Renal cortical epithelial cell (primary cell): ENCODE data around the gene KCNF1. TPM values are rescaled to one million over a fixed set of nuclear protein-coding genes. Genes with fewer than 3 reads are reported as not detected.

ENCODE experiments used
- DNase-seq: peaks from one replicate; pipeline ENCODE4 v3.0.0-alpha.2; 2011; ENCODE audit warnings: low read depth
- total RNA-seq: library from RNA; depleted of rRNA; stranded (reverse); fragments of >200 nt; gene quantifications from 2 replicates; pipeline ENCODE4 v1.2.3, GENCODE V29; 2014

The KCNF1 gene, protein sequence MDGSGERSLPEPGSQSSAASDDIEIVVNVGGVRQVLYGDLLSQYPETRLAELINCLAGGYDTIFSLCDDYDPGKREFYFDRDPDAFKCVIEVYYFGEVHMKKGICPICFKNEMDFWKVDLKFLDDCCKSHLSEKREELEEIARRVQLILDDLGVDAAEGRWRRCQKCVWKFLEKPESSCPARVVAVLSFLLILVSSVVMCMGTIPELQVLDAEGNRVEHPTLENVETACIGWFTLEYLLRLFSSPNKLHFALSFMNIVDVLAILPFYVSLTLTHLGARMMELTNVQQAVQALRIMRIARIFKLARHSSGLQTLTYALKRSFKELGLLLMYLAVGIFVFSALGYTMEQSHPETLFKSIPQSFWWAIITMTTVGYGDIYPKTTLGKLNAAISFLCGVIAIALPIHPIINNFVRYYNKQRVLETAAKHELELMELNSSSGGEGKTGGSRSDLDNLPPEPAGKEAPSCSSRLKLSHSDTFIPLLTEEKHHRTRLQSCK
- total RNA-seq, result not detected in 2 replicates

DNA sequence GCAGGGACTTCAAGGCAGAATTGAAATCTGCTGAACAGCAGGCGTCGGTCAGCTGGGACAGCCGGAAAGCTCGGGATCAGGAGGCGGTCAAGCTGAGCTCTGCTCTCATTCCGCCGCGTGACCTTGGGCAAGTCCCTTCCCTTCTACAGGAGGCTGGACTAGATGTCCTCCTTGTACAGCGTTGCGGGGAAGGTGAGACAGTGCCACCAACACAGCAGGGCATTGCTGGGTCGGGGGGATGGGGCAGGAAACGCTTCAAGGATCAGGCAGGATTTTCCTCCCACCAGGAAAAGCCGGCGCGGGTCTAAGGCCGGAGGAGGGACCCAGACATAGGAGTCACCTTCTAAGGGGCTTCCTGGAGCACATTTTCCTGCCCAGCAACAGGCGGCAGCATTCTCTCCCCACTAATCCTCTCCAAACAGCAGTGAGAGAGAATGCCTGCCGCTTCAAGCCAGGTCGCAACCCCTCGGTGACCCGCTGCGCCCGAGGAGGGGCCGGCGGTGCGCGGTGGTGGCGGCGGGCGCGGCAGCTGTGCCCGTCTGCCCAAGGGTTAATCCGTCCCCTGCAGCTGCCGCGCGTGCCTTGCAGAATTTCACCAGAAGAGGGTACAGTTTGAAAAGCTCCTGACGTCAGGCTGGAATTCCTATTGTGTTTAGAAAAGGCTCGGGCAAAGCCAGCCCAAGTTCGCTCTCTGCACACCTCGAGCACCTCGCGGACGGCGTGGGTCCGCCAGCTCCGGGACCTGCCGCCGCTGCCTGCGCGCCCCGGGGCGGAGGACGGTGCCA is at the start of gene KCNF1:
Gene KCNF1, plus strand, starts transcription at position 644 of the 785 bp plus-strand sequence. CDS start 493 bp downstream, outside the sequence.
- DNase-seq, result peak; percentile 53

DNA sequence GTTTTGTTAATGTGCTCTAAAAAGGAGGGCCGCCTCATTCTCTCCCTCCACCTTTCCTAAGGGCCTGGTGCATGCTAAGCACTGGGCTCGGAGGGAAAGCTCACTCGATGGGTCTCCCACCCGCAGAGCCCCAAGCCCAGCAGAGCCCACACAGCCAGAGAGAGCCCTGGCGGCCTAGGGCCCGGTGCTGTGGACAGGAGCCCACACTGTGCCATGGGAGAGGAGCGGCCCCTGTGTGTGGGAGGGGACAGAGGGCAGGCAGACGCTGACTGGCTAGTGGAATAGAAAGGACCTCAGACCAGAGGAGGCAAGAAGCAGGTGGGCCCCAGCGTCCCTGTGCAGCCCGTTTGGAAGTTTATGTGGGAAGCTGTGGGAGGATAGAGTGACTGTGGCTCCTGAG is 49.4 kb upstream of the KCNF1 start:
- no peak for DNase-seq

DNA sequence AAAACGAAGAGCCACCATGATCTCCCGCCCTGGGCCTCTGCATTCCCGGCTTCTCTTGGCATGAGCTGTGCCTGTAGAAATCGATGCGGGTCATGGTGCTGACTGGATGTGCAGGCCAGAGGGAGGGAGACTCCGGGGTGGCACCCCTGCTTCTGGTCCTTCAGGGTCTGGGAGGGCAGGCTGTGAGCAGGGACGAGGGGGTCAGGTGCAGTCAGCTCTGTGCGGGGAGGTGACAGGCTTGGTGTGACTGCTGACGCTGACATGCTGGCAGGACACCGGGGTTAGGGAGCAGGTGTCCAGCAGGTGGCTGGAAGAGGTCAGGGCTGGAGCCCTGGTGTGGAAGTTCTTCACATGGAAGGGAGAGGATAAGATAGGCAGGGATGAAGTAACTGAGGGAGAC is 48.7 kb upstream of the KCNF1 start:
- DNase-seq, result no peak

DNA sequence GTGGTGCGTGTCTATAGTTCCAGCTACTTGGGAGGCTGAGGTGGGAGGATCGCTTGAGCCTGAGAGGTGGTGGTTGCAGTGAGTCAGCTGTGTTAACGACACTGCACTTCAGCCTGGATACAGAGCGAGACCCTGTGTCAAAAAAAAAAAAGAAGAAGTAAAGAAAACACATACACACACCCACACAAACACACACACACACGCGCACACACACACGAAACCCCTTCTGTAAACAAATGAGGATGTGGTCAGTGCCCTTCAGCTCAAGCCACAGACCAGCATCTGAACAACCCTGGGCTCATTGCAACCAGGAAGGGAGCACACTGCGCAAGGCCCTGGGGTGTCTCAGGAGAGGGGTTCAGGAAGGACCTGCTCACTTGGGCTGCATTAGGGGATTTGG is 47.9 kb upstream of the KCNF1 start:
- no peak for DNase-seq

DNA sequence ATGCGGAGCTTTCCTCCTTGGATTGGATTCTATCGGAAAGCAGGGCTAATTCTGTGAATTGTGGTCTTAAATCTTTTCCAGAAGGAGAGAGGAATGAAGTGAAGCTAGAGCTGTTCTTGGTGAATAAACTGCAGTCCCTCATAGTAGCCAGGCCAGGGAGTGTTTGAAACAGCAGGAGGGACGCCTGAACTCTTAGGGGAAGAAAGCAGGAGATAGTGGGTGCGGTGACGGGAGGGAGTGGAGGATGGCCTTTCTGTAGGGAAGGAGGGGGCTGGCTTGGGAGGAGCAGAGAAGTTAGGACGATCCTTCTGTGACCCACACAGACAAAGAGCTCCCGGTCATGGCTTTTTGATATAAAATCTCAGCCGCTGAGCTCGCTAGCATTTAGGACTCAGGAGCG is 47.5 kb upstream of the KCNF1 start:
- DNase-seq, result no peak

DNA sequence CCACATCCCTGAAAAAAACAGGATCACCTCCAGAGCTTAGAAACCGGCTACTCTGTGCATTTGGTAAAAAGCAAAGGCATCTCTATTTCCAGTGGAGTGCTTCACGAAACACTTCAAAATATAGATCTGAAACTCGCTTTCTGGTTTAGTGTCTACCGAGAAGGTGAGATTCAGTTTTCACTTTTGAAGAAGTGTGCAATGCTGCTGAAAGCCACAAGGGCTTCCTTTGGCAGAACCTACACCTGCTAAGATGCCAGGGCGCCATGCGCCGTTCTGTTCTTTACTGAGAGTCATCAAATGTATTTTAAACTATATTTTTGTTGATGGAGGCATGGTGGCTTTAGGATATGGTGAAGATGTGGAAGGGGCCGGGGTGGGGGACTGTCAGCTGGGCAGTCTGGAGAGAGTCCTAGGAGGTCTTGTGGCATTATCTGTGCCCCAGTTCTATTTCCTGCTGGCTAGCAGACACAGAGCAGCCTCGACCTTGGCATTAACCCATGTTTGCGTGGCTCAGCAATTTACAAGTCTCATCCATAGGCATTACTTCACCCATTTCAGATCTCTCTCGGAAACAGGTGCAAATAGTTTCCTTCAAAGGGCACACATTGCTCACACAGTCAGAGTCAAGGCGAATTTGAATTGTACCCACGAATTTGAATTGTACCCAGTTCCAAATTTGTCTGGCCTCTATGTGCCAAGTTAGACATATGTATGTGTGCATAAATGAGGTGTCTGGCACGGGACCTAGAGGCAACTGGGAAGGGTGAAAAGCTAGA is 46.7 kb upstream of the KCNF1 start:
- no peak for DNase-seq

DNA sequence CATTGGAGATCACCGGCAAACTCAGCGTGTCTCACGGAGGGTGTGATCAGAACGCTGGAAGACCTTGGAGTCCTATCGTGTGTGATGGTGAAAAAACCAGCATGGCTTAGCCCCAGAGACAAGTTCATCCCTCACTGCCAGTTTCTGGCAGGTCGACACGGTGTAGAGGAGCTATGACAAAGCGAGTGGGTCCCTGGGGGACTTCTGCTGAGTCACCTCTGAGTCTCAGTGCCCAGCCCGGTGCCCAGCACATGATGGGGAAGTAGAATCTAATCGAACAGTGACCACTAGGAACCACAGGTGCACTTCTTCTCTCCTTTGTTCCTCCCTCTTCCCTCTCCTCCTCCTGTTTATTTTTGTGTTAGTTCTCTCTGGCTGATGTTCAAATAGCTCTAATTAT is 45.9 kb upstream of the KCNF1 start:
- DNase-seq, result no peak

DNA sequence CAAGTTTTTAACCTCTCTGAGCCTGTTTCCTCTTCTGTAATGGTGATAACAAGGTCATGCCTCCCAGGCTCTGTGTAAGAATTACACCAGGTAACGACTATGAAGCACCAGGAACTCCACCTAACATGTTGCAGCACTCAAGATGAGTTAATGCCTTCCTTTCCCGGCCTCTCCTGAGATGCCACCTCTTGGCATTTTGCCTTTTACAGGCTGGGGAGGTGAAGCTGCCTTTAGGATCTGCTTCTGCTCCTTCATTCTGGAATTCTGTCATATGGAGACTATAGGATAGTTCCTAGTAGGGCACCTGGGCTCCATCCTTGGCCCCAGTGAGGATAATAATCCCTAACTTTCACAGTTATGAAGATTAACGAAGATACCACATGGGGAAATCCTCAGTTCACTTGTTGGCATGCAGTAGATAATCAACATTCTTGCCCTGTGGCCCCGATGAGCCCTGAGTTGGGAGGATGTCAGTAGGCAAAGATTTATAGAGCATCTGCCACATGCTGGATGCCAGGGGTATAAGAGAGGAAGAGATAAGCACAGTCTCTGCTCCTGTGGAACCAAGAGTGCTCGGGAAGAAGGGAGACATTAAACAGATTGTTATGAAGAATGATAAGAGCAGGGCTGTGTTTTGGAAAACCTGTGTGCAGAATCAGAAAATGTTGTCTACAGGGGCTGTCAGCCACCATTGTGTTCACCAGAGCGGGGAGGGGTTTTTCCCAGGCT is 43.9 kb upstream of the KCNF1 start:
- no peak for DNase-seq

DNA sequence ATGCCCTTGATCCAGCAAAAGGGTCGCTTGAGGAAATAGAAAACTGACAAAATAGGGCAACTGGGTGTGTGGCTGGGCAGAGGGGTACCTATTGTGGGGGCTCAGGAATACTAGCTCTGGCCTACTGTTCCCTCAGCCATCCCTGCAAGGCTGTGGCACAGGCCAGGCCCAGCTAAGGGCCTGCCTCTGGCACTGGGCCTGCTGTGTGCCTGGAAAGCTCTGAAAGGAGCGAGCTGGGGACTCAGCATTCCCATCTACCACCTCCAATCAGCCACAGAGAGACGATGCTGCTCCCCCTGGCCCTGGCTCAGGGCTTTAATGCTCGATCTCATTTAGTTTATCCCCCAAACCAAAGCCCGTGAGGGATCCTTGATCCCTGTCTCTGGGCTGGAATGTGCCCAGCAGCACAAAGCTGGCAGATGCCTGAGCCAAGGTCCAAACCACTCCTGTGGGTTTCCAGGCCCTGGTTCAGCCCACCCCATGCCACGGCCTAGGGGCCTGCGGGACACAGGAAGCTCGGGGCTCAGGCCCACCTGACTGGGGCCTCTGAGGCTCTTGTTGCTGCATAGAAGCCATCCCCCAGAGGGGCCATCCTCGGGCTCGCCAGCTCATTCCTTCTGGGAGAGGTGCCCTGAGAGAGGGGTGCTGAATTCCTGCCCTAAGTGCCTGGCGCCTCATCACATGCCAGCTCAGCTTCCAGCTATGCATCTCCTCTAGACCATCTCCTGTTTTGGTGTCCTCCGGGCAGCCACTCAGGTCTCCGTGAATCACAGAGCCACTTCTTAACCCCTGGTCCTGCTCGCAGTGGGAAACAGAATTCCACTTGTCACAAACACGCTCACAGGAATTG is 43.0 kb upstream of the KCNF1 start:
- peak; percentile 30 for DNase-seq

DNA sequence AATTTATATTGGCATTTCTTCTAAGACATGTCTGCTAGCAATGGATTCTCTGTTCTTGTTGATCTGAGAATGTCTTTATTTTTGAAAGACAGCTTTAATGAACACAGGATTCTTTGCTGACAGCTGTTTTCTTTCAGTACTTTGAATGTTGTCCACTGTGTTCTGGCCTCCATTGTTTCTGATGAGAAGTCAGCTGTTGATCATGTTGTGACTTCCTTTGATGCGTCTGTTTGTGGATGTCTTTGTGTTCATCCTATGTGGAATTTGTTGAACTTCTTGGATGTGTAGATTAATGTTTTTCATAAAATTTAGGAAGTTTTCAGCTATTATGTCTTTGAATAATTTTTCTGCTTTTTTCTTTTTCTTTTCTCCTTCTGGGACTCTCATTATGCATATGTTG is 39.8 kb upstream of the KCNF1 start:
- DNase-seq, result no peak

DNA sequence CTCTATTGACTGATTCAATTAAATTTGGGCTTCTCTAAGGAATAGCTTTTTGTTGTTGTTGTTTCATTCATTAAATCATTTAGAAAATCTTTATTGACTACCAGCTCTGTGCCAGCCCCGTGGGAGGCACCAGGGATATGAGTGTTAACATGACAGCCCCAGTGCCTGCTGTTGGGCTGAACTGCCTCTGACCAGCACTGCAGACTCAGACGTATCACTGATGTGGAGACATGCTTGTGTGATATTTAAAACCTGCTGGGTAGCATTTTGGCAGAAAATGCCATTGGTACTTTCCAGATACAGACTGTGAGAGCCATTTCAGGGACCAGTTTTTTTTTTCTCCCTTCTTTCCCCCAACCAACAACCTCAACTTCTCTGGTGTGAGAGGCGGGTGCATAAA is 38.6 kb upstream of the KCNF1 start:
- no peak for DNase-seq

DNA sequence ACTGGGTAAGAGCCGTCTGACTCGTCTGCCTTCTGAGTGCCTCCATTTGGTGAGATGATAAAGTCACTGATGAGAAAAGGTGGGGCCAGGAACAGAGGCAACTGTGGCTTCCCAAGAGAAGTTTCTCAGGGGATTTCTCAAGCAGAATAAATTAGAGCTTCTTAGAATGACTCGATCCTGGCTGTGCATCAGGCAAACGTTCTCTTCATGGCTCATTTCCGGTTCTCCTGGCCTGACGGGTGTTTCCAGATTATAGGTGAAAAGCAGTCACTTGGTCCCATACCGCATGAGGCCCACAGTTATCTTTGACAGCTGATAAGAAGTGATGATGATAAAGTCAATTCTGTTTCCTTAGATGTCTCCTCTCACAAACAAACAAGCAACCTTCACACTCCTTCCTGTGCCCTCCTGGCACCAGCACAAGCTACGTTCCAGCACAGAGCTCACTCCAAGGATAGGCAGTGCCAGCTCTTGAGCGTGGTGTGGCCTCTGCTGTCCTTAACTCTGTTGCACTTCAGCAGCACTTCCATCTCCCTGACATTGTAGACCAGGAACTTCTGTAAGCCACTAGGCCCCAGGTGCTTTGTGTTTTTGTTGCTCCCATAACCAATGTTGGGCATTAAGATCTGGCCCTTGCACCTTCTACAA is 37.8 kb upstream of the KCNF1 start:
- no peak for DNase-seq

DNA sequence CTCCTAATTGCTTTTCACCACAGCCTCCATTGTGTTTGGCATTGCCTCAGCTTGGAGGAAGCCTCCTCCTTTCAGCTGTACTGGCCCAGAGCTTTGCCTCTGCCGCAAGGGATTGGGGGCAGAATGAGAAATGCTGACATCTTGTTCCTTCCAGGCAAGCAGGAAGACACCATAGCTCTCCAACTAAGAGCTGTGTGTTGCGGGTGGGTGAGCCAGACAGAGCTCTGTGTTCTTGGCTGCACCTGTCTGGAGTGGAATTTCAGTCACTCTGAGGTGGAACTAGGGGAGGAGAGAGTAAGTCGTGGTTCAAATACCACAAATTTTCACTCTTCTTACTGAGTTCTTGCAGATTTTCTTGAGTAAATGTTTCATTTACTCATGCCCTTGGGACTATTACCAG is 36.6 kb upstream of the KCNF1 start:
- DNase-seq, result no peak

DNA sequence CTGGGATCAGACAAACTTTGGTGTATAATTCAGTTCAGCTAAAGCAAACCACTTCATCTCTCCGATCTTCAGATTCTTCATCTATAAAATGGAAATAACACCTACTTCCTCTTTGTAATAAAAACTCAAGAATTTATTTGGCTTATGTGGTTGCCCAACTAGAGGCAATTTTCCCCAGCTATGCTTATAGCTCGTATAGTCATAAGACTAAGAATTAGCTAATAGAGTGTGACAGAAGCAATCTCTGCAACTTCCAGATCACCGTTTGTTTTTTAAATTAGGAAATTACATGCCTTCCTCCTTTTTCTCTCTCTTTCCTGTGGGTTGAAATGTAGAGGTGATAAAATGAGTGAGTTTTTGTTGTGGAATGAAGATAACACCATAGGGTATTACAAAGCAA is 35.3 kb upstream of the KCNF1 start:
- DNase-seq, result no peak

DNA sequence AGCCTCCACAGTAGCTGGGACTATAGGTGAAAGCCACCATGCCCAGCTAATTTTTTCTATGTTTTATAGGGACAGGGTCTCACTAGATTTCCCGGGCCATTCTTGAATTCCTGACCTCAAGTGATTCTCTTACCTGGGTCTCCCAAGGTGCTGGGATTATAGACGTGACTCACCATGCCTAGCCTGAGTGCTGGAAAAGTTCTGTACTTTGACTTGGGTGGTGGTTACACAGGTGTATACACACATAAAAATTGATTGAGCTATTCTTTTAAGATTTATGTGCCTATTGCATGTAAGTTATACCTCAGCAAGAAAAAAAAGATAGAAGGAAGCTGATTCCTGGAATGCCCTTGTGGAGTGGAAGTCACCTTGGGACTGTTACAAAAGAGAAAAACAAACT is 34.8 kb upstream of the KCNF1 start:
- no peak for DNase-seq

DNA sequence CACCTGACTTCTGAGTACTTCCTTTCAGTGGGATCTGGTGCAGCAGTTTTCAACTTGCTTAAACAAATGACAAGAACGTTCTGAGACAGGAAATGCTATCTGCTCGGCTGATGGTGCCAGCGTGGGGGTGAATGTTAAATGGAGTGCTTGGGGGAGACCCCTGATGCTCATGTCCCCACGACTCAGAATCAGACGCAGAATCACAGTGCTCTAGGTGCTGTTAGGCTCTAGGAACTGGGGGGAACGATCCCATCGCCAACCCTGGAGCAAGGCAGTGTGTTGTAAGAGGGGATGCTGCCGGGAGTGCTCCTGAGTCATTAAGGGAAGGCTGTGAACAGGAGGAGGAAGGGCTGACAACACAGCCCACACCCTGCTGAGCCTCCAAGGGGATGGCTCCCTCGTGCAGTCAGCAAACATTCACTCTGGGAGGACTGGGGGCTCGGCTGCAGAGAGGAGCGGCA is 34.1 kb upstream of the KCNF1 start:
- DNase-seq, result no peak

DNA sequence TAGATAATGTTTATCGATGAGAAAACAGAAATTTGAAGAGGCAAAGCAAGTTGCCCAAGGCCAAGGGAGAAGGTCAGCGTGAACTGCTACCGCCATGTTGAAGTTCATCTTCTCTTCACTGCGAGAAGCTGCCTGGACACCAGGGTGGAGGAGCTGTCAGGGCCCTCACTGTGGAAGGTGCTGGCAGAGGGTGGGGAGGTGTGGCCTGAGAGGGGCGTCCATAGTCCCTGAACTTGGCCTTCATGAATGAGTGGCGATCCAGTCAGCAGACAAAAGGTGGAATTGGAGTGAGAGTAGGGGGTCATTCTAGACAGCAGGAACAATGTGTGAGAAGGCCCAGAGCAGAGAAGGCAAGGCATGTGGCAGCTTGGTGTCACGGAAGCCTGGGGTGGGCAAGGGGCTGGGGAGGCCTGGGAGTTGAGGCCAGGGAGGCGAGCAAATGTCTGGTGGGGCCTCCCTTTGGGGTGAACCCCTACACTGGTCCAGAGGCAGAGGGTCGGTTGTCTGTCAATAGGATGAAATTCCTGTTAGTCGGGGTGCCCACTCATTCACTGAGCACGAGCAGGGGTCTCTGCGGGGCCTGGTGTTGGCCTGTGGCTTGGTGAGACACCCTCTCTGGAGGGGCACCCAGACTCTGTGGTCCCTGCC is 33.3 kb upstream of the KCNF1 start:
- no peak for DNase-seq

DNA sequence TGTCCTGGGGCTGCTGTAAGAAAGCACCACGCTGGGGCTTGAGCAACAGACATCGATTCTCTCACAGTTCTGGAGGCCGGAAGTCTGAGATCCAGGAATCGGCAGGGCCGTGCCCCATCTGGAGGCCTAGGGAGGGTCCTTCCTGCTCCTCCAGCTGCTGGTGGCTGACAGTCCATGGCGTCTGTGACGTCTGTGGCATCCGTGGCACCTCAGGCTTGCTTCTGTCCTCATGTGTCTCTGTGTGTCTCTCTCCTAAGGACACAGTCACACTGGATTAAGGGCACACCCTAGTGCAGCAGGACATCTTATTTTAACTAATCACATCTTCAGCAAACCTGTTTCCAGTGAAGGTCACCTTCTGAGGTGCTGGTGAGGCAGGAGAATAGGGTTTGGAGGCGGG is 32.6 kb upstream of the KCNF1 start:
- no peak for DNase-seq
